Colonic mucosa (tissue), 4 donors: ENCODE results near the gene SCD5. TPM values are rescaled to one million over a fixed set of nuclear protein-coding genes. Genes with fewer than 3 reads are reported as not detected.

Experiments
- DNase-seq: peaks from one replicate; pipeline ENCODE4 v3.0.0-alpha.2; 2020
- H3K27ac ChIP-seq: fragments of 200-600 bp; one replicate; pipeline ENCODE4 v1.8.0; 2021
- H3K27me3 ChIP-seq: fragments of 200-600 bp; one replicate; pipeline ENCODE4 v1.8.0; 2021
- H3K36me3 ChIP-seq: fragments of 200-600 bp; one replicate; pipeline ENCODE4 v1.8.0; 2021
- H3K4me1 ChIP-seq: fragments of 200-600 bp; one replicate; pipeline ENCODE4 v1.8.0; 2021; ENCODE audit warnings: mild to moderate bottlenecking
- H3K4me3 ChIP-seq: fragments of 200-600 bp; one replicate; pipeline ENCODE4 v1.8.0; 2021
- H3K9ac ChIP-seq, 2 donors: one replicate each; pipeline ENCODE4 v1.7.0; 2013; ENCODE audit warnings: control low read depth in 2 of 2, low read depth in 2 of 2, low read length in 2 of 2
- H3K9me3 ChIP-seq: fragments of 200-600 bp; one replicate; pipeline ENCODE4 v1.8.0; 2021
- intact Hi-C: fragments of 100-400 bp; cut with DNase I; formaldehyde crosslinking; loops from one replicate; pipeline ENCODE4 v1.14.1; 2022
- total RNA-seq, 2 donors: library from RNA; stranded (reverse); fragmentation: NEBNext Ultra II Directional in 1 of 2; extraction: Animal tissue kit (Norgen Biotek cat#: 25700) in 1 of 2; gene quantifications; one replicate each; pipeline ENCODE4 v1.2.1, GENCODE V29; 2021
- TF ChIP-seq, protein P1 (sequence below): fragments of 200-600 bp; IDR thresholded peaks from one replicate; pipeline ENCODE4 v1.8.0; 2022; ENCODE audit warnings: antibody characterized with exemption, mild to moderate bottlenecking
- donor health status: healthy.
- donor health status: DM: no; HTN: no; CAD: no.
- donor health status: DM: no; HTN: no; CAD: no.

The SCD5 gene
- total RNA-seq, 2 donors from 2014 or later: 2.8 to 4.4 TPM

DNA sequence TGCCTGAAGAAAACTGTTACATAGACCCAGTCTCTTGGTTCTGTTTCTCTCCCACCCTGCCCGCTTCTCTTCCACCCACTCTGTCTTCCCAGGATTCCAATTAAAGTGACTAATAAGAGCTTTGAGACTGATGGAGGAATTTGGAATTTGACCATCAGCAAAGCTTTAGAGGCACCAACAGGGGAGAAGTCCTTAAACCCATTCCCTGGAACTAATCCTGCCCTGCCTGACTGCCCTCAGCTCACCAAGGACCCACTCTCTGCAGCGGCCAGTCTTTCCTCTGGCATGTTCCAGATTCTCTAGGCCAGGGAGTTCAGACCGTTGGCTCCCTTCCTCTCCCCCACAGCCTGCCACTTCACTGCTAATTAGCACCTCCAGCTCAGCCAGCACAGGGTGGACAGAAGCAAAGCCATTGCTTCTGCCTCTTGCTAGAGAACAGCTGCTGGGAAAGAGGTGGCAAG, 23.9 kb downstream of the SCD5 start:
- H3K27ac ChIP-seq: no peak overlapping the region
- H3K9me3 ChIP-seq: no peaks in the 10 kb centered on the region
- no peak overlapping the region for H3K4me3 ChIP-seq
- H3K27me3 ChIP-seq: no peaks in the 10 kb centered on the region
- H3K36me3 ChIP-seq: no peaks in the 10 kb centered on the region
- no peak for DNase-seq
- H3K4me1 ChIP-seq: no peaks in the 10 kb centered on the region
- H3K9ac ChIP-seq: no peak overlapping the region
- TF ChIP-seq, protein P1, sequence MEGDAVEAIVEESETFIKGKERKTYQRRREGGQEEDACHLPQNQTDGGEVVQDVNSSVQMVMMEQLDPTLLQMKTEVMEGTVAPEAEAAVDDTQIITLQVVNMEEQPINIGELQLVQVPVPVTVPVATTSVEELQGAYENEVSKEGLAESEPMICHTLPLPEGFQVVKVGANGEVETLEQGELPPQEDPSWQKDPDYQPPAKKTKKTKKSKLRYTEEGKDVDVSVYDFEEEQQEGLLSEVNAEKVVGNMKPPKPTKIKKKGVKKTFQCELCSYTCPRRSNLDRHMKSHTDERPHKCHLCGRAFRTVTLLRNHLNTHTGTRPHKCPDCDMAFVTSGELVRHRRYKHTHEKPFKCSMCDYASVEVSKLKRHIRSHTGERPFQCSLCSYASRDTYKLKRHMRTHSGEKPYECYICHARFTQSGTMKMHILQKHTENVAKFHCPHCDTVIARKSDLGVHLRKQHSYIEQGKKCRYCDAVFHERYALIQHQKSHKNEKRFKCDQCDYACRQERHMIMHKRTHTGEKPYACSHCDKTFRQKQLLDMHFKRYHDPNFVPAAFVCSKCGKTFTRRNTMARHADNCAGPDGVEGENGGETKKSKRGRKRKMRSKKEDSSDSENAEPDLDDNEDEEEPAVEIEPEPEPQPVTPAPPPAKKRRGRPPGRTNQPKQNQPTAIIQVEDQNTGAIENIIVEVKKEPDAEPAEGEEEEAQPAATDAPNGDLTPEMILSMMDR: no peak
- intact Hi-C loops: no loop called here

DNA sequence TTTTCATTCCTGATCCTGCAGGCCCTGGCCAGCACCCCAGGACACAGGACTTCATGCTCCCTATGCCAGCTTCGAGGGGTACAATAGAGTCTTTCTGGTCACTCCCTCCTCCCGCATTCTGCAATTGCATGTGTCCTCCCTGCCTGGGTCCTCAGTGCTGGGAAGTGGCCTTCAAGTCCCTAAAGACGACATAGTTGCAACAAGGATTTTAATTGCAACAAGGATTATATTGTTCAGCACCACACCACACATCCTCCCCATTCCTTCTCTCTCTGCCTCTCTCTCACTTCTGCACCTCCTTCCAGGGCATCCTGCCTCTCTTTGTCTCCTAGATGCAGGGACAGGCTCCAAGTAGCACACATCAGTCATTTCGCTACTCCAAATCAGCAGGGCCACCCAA, 25.5 kb downstream of the SCD5 start:
- no peaks in the 10 kb centered on the region for H3K9me3 ChIP-seq
- H3K9ac ChIP-seq: no peak overlapping the region
- H3K27me3 ChIP-seq: no peaks in the 10 kb centered on the region
- no peaks in the 10 kb centered on the region for H3K36me3 ChIP-seq
- TF ChIP-seq, protein P1: no peak
- no peak overlapping the region for H3K27ac ChIP-seq
- intact Hi-C loops: no loop called here
- no peak overlapping the region for H3K4me3 ChIP-seq
- DNase-seq: no peak
- H3K4me1 ChIP-seq: no peaks in the 10 kb centered on the region

DNA sequence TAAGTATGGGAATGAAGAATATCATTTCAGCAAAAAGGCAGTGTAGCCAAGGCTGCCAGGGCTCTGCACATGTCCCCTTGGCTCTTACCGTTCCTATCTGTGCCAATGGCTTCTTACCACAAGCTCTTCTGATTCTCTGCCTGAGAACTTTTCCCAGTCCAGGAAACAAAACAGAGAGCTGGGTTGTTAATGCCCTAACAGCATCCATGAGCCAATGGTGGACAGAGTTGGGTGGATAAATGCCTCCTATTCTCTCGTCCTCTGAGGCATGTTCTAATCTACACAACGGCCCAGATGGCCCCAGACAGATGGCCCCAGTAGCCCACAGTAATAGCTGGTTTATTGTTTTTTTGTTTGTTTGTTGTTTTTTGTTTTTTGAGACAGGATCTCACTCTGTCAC, 28.0 kb downstream of the SCD5 start:
- intact Hi-C loops: no loop called here
- Histone ChIP-seq H3K4me3 (no peak overlapping the region), H3K36me3 (no peaks in the 10 kb centered on the region), H3K9ac (no peak overlapping the region), H3K27me3 (no peaks in the 10 kb centered on the region), H3K4me1 (no peaks in the 10 kb centered on the region), H3K27ac (no peak overlapping the region), H3K9me3 (no peaks in the 10 kb centered on the region)
- TF ChIP-seq, protein P1: no peak
- no peak for DNase-seq

DNA sequence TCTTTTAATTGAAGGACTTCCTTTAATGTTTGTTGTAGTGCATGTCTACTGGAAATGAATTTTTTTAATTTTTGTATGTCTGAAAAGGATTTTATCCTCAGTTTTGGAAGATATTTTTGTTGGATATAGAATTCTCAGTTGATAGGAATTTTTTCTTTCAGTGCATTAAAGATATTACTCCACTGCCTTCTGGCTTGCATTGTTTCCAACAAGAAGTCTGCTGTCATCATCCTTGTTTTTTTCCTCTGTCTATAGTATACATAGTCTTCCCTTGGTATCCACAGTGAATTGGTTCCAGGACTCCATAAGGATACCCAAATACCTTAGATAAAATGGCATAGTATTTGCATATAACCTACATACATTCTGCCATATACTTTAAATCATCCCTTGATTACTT, 33.5 kb downstream of the SCD5 start:
- intact Hi-C loops: no loop called here
- Histone ChIP-seq H3K27ac (no peak overlapping the region), H3K9ac (no peak overlapping the region), H3K4me1 (no peaks in the 10 kb centered on the region), H3K27me3 (no peaks in the 10 kb centered on the region), H3K9me3 (no peaks in the 10 kb centered on the region), H3K36me3 (no peaks in the 10 kb centered on the region), H3K4me3 (no peak overlapping the region)
- DNase-seq: no peak
- TF ChIP-seq, protein P1: no peak

DNA sequence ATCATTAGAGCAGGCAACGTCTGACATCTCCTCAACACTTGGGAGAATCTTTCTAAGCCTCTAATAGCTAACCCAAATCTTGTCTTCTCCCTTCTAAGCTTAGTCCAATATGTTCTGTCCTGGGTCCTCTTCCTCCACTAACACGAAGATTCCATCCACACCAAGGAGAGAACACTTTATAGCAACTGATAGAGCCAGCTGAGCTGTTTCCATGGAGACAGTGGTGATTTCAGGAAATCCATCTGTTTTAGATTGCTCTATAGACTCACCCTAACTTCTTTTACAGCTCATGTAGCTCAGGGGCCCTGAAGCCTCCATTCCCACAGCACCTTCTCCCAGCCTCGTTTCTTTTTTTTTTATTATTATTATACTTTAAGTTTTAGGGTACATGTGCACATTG, 37.4 kb downstream of the SCD5 start:
- no peaks in the 10 kb centered on the region for H3K9me3 ChIP-seq
- intact Hi-C loops: no loop called here
- no peaks in the 10 kb centered on the region for H3K36me3 ChIP-seq
- no peak overlapping the region for H3K27ac ChIP-seq
- no peak overlapping the region for H3K4me3 ChIP-seq
- TF ChIP-seq, protein P1: no peak
- no peak for DNase-seq
- H3K27me3 ChIP-seq: no peaks in the 10 kb centered on the region
- no peaks in the 10 kb centered on the region for H3K4me1 ChIP-seq
- no peak overlapping the region for H3K9ac ChIP-seq
